Osteoblast (primary cell): ENCODE results near the gene OSM. TPM values are rescaled to one million over a fixed set of nuclear protein-coding genes. Genes with fewer than 3 reads are reported as not detected.

Experiments used
- DNase-seq: peaks from one replicate; pipeline ENCODE4 v3.0.0; 2011; ENCODE audit warnings: low spot score, mixed read lengths; ENCODE audit not compliant: insufficient read length; ENCODE audit errors: missing footprints
- H2AFZ ChIP-seq: 2 replicates; pipeline ENCODE4 v1.6.0; 2011; ENCODE audit warnings: mild to moderate bottlenecking, low read length
- H3K27ac ChIP-seq: 2 replicates; pipeline ENCODE4 v1.5.1; 2011; ENCODE audit warnings: mild to moderate bottlenecking, low read depth, low read length, moderate library complexity
- H3K27me3 ChIP-seq: 2 replicates; pipeline ENCODE4 v1.6.0; 2012; ENCODE audit warnings: mild to moderate bottlenecking, control low read depth, inconsistent platforms, low read length, moderate library complexity; ENCODE audit not compliant: insufficient read depth
- H3K36me3 ChIP-seq: 2 replicates; pipeline ENCODE4 v1.5.1; 2011; ENCODE audit warnings: mild to moderate bottlenecking, low read length, control low read depth, moderate library complexity; ENCODE audit not compliant: insufficient read depth
- H3K4me1 ChIP-seq: 2 replicates; pipeline ENCODE4 v1.5.1; 2011; ENCODE audit warnings: mild to moderate bottlenecking, low read length, control low read depth, moderate library complexity; ENCODE audit not compliant: insufficient read depth
- H3K4me2 ChIP-seq: 2 replicates; pipeline ENCODE4 v1.6.0; 2011; ENCODE audit warnings: mild to moderate bottlenecking, low read length; ENCODE audit not compliant: insufficient read depth
- H3K4me3 ChIP-seq: fragments of 200-600 bp; sonication (generic); 3 replicates; pipeline ENCODE4 v1.5.1; 2012; ENCODE audit warnings: mild to moderate bottlenecking, low read length, inconsistent platforms; ENCODE audit not compliant: insufficient read depth
- H3K79me2 ChIP-seq: 2 replicates; pipeline ENCODE4 v1.6.0; 2012; ENCODE audit warnings: mild to moderate bottlenecking, low read length, control low read depth, inconsistent platforms; ENCODE audit not compliant: insufficient read depth
- H3K9me3 ChIP-seq: 2 replicates; pipeline ENCODE4 v1.5.1; 2011; ENCODE audit warnings: low read depth, low read length, control low read depth
- H4K20me1 ChIP-seq: 2 replicates; pipeline ENCODE4 v1.6.0; 2012; ENCODE audit warnings: mild to moderate bottlenecking, low read length, control low read depth; ENCODE audit not compliant: insufficient read depth
- CTCF ChIP-seq: IDR thresholded peaks from 2 replicates; pipeline ENCODE4 v1.5.1; 2011; ENCODE audit warnings: mild to moderate bottlenecking, low read depth, low read length, moderate library complexity; ENCODE audit errors: extremely low read depth
- total RNA-seq: library from RNA; depleted of rRNA; stranded (reverse); fragments of >200 nt; gene quantifications from 2 replicates; pipeline ENCODE4 v1.2.3, GENCODE V29; 2012

OSM gene
- total RNA-seq, 1 donor = not detected

- Histone ChIP-seq H3K27ac (no peak overlapping the region), H3K36me3 (peaks cover 74% of the 10 kb centered on the region), H4K20me1 (peaks cover 55% of the 10 kb centered on the region), H3K4me1 (peaks cover 6% of the 10 kb centered on the region), H3K27me3 (no peaks in the 10 kb centered on the region), H3K4me3 (no peak overlapping the region), H2AFZ (no peak overlapping the region), H3K79me2 (peaks cover 48% of the 10 kb centered on the region), H3K9me3 (no peaks in the 10 kb centered on the region), H3K4me2 (no peak overlapping the region)
- peak; percentile 65 for DNase-seq
- no peak for TF ChIP-seq CTCF
Measured at GRCh38 chr22:30297276-30297990, 30.8 kb upstream of the OSM start.

GRCh38 chr22:30296833-30297232, 30.2 kb upstream of the OSM start:
- no peak for DNase-seq
- Histone ChIP-seq H3K79me2 (peaks cover 42% of the 10 kb centered on the region), H3K4me3 (no peak overlapping the region), H2AFZ (no peak overlapping the region), H3K4me2 (no peak overlapping the region), H4K20me1 (peaks cover 49% of the 10 kb centered on the region), H3K27ac (no peak overlapping the region), H3K9me3 (no peaks in the 10 kb centered on the region), H3K36me3 (peaks cover 77% of the 10 kb centered on the region), H3K27me3 (no peaks in the 10 kb centered on the region), H3K4me1 (no peaks in the 10 kb centered on the region)
- TF ChIP-seq CTCF = no peak

- no peaks in the 10 kb centered on the region for H3K9me3 ChIP-seq
- H3K4me2 ChIP-seq = no peak overlapping the region
- H2AFZ ChIP-seq = no peak overlapping the region
- TF ChIP-seq CTCF = no peak
- H4K20me1 ChIP-seq = peaks cover 44% of the 10 kb centered on the region
- H3K27me3 ChIP-seq = no peaks in the 10 kb centered on the region
- H3K36me3 ChIP-seq = peaks cover 72% of the 10 kb centered on the region
- peaks cover 37% of the 10 kb centered on the region for H3K79me2 ChIP-seq
- no peak overlapping the region for H3K4me3 ChIP-seq
- peak; percentile 52 for DNase-seq
- peaks cover under 1% of the 10 kb centered on the region for H3K4me1 ChIP-seq
- no peak overlapping the region for H3K27ac ChIP-seq
Measured at GRCh38 chr22:30296324-30296723, 29.7 kb upstream of the OSM start.

GRCh38 chr22:30295576-30295975, 28.9 kb upstream of the OSM start:
- Histone ChIP-seq H3K36me3 (peaks cover 65% of the 10 kb centered on the region), H4K20me1 (peaks cover 45% of the 10 kb centered on the region)
- TF ChIP-seq CTCF = no peak

More at GRCh38 chr22:30295576-30295975, 28.9 kb upstream of the OSM start:
- no peaks in the 10 kb centered on the region for H3K9me3 ChIP-seq
- peaks cover 8% of the 10 kb centered on the region for H3K4me1 ChIP-seq
- no peaks in the 10 kb centered on the region for H3K27me3 ChIP-seq
- H2AFZ ChIP-seq = no peak overlapping the region
- no peak overlapping the region for H3K27ac ChIP-seq
- H3K4me3 ChIP-seq = no peak overlapping the region
- H3K79me2 ChIP-seq = peaks cover 29% of the 10 kb centered on the region
- DNase-seq = peak; percentile 55
- no peak overlapping the region for H3K4me2 ChIP-seq
